GM12875 (cell line): ENCODE results near the gene FBXW4.

ENCODE experiments used
- H3K4me3 ChIP-seq: one replicate; pipeline ENCODE4 v1.5.1; 2011; ENCODE audit warnings: low read depth, low read length, control low read depth
- TF ChIP-seq, protein P1 (sequence below): IDR thresholded peaks from 2 replicates; pipeline ENCODE4 v1.5.1; 2011; ENCODE audit warnings: low read depth, mild to moderate bottlenecking, control low read depth, inconsistent platforms, low read length, moderate library complexity, borderline replicate concordance; ENCODE audit not compliant: insufficient read depth

The FBXW4 gene, protein sequence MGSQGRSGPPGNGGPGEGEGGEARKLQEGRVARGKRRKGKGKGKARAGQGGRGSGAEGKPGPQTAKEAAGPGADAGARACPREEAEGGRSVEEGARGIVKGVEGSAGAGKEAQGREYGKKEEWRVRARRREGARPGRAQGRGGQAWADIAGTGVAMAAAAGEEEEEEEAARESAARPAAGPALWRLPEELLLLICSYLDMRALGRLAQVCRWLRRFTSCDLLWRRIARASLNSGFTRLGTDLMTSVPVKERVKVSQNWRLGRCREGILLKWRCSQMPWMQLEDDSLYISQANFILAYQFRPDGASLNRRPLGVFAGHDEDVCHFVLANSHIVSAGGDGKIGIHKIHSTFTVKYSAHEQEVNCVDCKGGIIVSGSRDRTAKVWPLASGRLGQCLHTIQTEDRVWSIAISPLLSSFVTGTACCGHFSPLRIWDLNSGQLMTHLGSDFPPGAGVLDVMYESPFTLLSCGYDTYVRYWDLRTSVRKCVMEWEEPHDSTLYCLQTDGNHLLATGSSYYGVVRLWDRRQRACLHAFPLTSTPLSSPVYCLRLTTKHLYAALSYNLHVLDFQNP

DNA sequence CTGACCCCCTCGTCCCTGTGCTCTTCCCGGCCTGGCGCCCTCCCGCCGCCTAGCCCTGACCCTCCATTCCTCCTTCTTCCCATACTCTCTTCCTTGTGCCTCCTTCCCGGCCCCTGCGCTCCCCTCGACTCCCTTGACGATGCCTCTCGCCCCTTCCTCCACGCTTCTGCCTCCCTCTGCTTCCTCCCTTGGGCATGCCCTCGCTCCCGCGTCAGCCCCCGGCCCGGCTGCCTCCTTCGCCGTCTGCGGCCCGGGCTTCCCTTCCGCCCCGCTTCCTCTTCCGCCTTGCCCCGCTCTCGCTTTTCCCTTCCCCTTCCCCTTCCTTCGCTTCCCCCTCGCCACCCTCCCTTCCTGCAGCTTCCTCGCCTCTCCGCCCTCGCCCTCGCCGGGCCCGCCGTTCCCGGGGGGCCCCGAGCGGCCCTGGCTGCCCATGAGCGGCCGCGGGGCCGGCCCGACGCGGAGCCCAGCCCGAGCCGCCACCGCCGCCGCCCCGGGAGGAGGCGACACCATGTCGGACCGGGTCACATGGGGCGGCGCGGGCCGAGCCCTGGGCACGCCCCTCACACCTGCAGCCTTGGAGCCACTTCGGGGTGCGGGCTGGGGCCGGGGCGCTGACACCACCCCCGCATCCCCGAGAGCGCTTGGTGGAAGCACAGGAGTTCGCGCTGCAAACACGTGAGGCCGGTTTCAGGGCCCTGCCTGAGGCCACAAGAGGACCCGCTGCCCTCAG, at the start of gene FBXW4:
FBXW4 (minus strand) TSS at position 497 of the 730 bp plus-strand sequence; CDS start at position 432, 65 bp downstream.
- H3K4me3 ChIP-seq = peak within 1 kb of the TSS; percentile 92
- TF ChIP-seq, protein P1, sequence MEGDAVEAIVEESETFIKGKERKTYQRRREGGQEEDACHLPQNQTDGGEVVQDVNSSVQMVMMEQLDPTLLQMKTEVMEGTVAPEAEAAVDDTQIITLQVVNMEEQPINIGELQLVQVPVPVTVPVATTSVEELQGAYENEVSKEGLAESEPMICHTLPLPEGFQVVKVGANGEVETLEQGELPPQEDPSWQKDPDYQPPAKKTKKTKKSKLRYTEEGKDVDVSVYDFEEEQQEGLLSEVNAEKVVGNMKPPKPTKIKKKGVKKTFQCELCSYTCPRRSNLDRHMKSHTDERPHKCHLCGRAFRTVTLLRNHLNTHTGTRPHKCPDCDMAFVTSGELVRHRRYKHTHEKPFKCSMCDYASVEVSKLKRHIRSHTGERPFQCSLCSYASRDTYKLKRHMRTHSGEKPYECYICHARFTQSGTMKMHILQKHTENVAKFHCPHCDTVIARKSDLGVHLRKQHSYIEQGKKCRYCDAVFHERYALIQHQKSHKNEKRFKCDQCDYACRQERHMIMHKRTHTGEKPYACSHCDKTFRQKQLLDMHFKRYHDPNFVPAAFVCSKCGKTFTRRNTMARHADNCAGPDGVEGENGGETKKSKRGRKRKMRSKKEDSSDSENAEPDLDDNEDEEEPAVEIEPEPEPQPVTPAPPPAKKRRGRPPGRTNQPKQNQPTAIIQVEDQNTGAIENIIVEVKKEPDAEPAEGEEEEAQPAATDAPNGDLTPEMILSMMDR = no peak

DNA sequence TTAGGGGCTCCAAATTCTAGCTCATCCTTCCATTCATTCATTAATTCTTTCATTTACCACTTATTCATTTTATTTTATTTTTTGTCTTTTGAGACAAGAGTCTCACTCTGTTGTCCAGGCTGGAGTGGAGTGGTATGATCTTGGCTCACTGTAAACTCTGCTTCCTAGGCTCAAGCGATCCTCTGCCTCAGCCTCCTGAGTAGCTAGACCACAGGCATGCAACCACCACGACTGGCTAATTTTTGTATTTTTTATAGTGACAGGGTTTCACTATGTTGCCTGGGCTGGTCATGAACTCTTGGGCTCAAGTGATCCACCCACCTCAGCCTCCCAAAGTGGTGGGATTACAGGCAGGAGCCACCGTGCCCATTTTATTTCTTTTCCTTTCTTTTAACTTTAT, 49.3 kb upstream of the FBXW4 start:
- no peak overlapping the region for H3K4me3 ChIP-seq
- TF ChIP-seq, protein P1 = no peak

DNA sequence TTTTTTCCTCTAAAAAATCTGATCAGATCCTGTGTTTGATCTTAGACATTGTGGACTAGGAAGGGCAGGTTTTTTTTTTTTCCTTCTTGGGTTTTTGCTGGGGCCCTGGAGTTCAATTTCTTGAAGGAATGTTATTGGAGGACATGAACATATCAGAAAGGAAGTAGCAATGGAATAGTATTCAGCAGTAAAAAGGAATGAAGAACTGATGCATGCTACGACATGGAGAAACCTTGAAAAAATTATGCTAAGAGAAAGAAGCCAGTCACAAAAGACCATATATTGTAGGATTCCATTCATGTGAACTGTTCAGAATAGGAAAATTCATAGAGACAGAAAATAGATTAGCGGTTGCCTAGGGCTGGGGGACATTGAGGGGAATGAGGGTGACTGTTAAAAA, 47.0 kb upstream of the FBXW4 start:
- TF ChIP-seq, protein P1 = no peak
- no peak overlapping the region for H3K4me3 ChIP-seq

DNA sequence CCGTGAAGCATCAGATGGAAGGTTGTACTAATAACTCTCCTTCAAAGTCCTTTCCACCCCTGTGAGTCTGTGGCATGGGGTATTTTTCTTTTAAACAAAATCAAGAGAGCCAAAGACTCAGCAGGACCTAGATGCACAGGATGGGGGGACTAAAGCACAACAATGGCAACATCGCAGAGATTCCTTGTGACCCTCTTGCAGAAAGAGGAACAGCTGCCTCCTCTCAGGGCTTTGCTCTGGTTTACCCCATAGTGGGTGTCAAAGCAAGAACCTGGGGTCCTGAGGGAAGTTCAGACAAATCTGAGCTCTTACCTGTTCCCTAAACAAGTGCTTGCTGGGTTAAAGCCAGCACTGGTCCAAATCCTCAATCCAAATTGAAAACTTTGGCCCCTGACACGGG, 41.7 kb upstream of the FBXW4 start:
- no peak overlapping the region for H3K4me3 ChIP-seq
- TF ChIP-seq, protein P1 = no peak

DNA sequence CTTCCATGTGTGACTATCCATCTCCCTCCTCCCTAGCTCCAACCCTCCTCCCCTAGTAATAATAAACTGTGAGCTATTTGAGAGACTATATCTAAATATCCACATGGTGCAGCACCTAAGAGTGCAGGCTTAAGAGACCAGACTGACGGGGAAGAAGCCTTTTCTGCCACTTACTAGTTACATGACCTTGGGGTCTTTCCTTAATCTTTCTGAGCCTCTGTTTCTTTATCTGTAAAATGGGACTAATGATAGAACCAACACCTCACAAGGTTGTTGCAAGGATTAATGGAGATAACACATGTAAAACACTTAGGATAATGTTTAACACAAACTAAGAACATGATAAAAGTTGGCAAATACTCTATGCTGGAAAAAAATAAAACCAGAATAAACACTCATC, 37.1 kb upstream of the FBXW4 start:
- H3K4me3 ChIP-seq = no peak overlapping the region
- TF ChIP-seq, protein P1 = no peak

DNA sequence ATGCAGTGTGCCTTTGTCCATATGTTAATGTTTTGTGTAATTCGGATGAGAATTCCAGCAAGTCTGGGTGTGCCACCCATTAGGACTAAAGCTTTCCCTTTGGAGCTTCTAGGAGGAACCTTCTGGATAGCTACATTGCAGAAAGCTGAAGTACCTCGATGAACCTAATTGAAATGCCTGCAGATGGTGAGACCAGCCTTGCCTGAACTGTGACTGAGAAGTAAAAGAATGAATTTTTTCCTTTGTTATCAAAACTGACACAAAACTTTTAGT, 31.1 kb upstream of the FBXW4 start:
- TF ChIP-seq, protein P1 = no peak
- H3K4me3 ChIP-seq = no peak overlapping the region
